ENCODE data around the gene CTNNA1.
A peak's percentile ranks its signal among the peaks of the same experiment; 100 is the strongest.
"Not testable (repeated sequence)": the region's sequence is repeated elsewhere in the genome, so short reads cannot be mapped to it uniquely, and the experiment has no call there.

Gene CTNNA1

DNA sequence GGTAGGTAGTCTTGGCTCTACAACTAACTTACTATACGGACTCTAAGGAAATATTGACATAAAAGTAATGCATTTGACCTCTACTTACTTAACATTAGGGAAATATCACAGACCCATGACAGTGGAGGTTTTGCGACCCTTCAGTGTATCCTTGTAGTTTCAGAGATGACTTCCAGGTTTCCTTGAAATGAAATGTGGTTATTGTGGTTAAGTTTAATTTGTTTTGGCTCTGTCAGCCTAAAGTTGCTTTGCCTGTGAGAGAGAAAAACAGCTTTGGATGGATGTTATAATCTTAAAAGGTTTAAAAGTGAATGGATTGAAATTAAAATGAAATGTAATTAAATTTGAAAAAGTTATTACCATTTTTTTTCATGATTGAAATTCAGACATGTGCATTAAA lies 79.0 kb downstream of the CTNNA1 start:
- no peak for DNase-seq (ENCODE audit: low read depth)
- TF ChIP-seq, protein P1, sequence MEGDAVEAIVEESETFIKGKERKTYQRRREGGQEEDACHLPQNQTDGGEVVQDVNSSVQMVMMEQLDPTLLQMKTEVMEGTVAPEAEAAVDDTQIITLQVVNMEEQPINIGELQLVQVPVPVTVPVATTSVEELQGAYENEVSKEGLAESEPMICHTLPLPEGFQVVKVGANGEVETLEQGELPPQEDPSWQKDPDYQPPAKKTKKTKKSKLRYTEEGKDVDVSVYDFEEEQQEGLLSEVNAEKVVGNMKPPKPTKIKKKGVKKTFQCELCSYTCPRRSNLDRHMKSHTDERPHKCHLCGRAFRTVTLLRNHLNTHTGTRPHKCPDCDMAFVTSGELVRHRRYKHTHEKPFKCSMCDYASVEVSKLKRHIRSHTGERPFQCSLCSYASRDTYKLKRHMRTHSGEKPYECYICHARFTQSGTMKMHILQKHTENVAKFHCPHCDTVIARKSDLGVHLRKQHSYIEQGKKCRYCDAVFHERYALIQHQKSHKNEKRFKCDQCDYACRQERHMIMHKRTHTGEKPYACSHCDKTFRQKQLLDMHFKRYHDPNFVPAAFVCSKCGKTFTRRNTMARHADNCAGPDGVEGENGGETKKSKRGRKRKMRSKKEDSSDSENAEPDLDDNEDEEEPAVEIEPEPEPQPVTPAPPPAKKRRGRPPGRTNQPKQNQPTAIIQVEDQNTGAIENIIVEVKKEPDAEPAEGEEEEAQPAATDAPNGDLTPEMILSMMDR (conservative IDR thresholded peaks at IDR 0.05; ENCODE audit: low read depth, low read length) = no peak
- no peak overlapping the region for H3K4me3 ChIP-seq (ENCODE audit: low read length)

DNA sequence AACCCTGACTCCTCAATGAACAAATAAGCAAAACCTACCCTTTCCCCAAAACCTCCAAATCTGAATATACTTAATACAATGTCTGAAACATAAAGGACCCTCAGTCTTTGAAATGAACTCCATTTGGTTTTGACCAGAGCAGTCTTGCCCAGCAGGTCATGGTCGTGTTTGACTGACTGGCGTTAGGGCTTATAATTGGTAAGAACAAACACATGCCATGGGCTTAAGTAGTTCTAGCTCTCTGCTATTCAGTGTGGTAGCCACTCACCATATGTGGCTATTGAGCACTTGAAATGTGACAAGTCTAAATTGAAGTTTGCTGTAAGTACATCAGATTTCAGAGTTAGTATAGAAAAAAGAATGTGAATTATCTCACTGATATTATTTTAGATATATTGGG lies 79.9 kb downstream of the CTNNA1 start:
- peak; percentile 31 for DNase-seq (ENCODE audit: low read depth)
- TF ChIP-seq, protein P1 (conservative IDR thresholded peaks at IDR 0.05; ENCODE audit: low read depth, low read length) = no peak
- no peak overlapping the region for H3K4me3 ChIP-seq (ENCODE audit: low read length)

DNA sequence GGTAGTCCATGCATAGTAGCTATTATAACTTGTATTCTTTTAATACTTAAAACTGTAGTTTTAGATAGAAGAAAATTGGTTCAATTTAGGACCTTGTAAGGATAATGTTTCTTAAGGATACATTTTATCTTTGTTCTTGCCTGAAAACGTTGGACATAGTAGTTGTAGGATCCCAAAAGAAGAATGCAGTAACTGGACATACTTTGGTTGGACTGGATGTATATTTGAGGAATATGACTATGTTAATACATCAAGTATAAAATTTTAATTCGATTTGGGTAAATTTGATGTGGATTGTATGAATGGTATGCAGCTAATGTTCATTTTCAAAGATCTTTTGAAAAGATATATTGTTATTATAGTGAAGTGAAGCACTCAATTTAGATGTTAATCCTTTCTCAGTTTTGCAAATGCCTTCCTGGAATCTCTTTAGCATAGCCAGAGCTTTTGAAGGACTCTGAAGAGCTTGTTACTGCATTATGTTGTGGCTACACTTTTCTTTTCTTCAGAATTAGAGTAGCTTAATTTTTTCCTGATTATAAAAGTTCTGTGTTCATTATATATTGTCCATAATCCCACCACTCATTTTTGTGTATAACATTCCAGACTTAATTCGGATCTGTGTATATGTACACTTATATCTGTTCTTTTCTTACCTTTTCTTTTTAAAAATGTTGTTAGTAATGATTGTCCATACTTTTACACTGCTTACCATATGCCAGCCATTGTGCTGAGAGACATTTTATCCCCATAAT lies 80.7 kb downstream of the CTNNA1 start:
- no peak for DNase-seq (ENCODE audit: low read depth)
- no peak overlapping the region for H3K4me3 ChIP-seq (ENCODE audit: low read length)
- TF ChIP-seq, protein P1 (conservative IDR thresholded peaks at IDR 0.05; ENCODE audit: low read depth, low read length) = no peak

DNA sequence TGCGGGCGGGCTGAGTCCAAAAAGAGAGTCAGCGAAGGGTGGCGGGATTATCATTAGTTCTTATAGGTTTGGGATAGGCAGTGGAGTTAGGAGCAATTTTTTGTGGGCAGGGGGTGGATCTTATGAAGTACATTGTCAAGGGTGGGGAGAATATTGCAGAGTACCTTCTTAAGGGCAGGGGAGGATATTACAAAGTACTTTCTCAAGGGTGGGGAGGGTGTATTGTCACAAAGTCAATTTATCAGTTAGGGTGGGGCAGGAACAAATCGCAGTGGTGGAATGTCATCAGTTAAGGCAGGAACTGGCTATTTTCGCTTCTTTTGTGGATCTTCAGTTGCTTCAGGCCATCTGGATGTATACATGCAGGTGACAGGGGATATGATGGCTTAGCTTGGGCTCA lies 81.6 kb downstream of the CTNNA1 start:
- H3K4me3 ChIP-seq (ENCODE audit: low read length); DNase-seq (ENCODE audit: low read depth): not testable (repeated sequence)

DNA sequence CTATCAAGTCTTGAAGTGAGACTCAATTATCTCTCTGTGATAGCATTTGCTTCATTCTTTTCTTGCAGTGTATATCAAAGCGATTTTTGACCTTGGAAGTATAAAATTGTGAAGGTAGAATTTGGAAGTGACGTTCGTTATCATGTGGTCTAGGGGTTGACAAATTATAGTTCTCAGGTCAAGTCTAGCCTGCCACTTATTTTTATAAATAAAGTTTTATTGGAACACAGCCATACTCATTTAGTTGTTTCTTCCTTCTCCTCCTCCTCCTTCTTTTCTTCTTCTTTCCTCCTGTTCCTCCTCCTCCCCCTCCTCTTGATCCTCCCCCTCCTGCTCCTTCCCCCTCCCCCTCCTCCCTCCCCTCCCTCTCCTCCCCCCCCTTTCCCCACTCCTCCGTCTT lies 83.9 kb downstream of the CTNNA1 start:
- no peak overlapping the region for H3K4me3 ChIP-seq (ENCODE audit: low read length)
- no peak for DNase-seq (ENCODE audit: low read depth)
- TF ChIP-seq, protein P1 (conservative IDR thresholded peaks at IDR 0.05; ENCODE audit: low read depth, low read length) = no peak

DNA sequence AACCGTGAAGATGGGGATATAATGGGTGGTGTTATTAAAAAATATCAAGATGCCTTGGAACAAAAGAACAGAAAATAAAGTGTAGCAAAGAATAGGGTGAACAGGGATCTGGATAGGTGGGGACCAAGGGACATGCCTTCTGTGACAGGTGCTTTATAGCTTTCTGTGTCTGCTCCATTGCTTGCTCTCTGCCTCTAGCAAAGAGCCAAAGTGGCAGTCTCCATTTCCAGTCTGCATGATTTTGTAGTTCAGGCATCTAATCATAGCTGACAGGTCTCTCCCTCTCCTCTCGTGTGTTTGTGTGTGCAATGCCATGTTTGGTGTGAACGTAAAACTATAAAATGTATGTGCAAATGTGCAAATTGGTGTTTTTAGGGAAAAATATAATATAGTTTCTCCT lies 86.9 kb downstream of the CTNNA1 start:
- no peak for DNase-seq (ENCODE audit: low read depth)
- no peak overlapping the region for H3K4me3 ChIP-seq (ENCODE audit: low read length)
- TF ChIP-seq, protein P1 (conservative IDR thresholded peaks at IDR 0.05; ENCODE audit: low read depth, low read length) = no peak

DNA sequence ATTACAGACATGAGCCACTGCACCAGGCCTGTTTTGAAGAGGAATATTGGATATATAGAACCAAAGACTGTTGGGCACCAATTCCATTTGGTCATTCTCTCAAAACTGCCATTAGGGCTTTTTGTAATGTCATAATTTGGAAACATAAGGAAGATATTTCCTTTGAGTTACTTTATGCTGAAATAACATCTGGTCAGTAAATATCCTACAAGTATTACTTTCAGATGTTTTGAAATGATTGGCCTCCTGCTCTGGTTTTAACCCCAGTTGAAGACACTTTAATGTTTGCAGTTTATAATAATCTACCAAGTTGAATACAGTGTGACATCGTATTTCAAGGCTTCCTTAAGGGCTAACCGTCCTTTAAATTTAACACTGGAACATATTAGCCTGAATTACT lies 88.3 kb downstream of the CTNNA1 start:
- DNase-seq (ENCODE audit: low read depth) = no peak
- TF ChIP-seq, protein P1 (conservative IDR thresholded peaks at IDR 0.05; ENCODE audit: low read depth, low read length) = no peak
- no peak overlapping the region for H3K4me3 ChIP-seq (ENCODE audit: low read length)

All from retinal pigment epithelial cell (primary cell).